GM12878 (cell line): Measurements from ENCODE around the gene SMG6. TPM values are rescaled to one million over a fixed set of nuclear protein-coding genes. Genes with fewer than 3 reads are reported as not detected.

ENCODE experiments used
- ATAC-seq: fragments of 200-7000 bp; cut with Tn5 transposase; 3 replicates; pipeline ENCODE4 v1.9.1; 2020; ENCODE audit warnings: mild to moderate bottlenecking, moderate library complexity
- BruUV-seq: library from RNA; stranded (reverse); fragments of 400-500 nt; replicated peaks from 2 replicates; lab custom pipeline; 2021; lab: Mats Ljungman, UMichigan
- CTCF ChIA-PET: fragments of 300-600 bp; sonication (Branson Sonifier 250); formaldehyde crosslinking; extraction: SDS; loops from one replicate; lab custom pipeline; 2021; ENCODE audit warnings: inconsistent platforms; lab: Yijun Ruan, JAX
- POLR2A ChIA-PET: fragments of 350-600 bp; formaldehyde crosslinking; extraction: SDS; loops from one replicate; lab custom pipeline; 2021; ENCODE audit warnings: inconsistent platforms; lab: Charles Lee
- RAD21 ChIA-PET: fragments of 300-600 bp; sonication (Branson Sonifier 250); formaldehyde crosslinking; loops from one replicate; lab custom pipeline; 2023; ENCODE audit warnings: antibody characterized with exemption; ENCODE audit not compliant: unreplicated experiment; lab: Charles Lee
- SMC1A ChIA-PET: fragments of 300-600 bp; sonication (Branson Sonifier 250); formaldehyde crosslinking; loops from one replicate; lab custom pipeline; 2023; ENCODE audit not compliant: unreplicated experiment, uncharacterized antibody; lab: Charles Lee
- DNase-seq: peaks from one replicate; pipeline ENCODE4 v3.0.0-alpha.2; 2011; ENCODE audit warnings: low read depth, low spot score
- FAIRE-seq: peaks from 3 replicates; lab custom pipeline; 2011; peaks lifted over from hg19 to GRCh38; lab: Jason Lieb, UNC
- H2AFZ ChIP-seq: 2 replicates; pipeline ENCODE4 v1.6.0; 2011; ENCODE audit warnings: low read depth, low read length, control low read depth; ENCODE audit not compliant: control insufficient read depth
- H3K27ac ChIP-seq: 2 replicates; pipeline ENCODE4 v1.5.1; 2011; ENCODE audit warnings: control low read depth; ENCODE audit not compliant: control insufficient read depth, insufficient read depth
- H3K27me3 ChIP-seq, 2 experiments: replicated peaks in 1 of 2; 2 replicates each; pipeline versions ENCODE4 v1.6.0 to v1.6.1; 2011; ENCODE audit warnings: low read length in 1 of 2; ENCODE audit not compliant: control insufficient read depth in 2 of 2, insufficient read depth in 2 of 2
- H3K36me3 ChIP-seq, 2 experiments: 2 replicates each; pipeline ENCODE4 v1.5.1; 2011; ENCODE audit warnings: low read length in 1 of 2; ENCODE audit not compliant: control insufficient read depth in 2 of 2, insufficient read depth in 2 of 2
- H3K4me1 ChIP-seq: 2 replicates; pipeline ENCODE4 v1.6.1; 2011; ENCODE audit warnings: mild to moderate bottlenecking, low read length, moderate library complexity, mixed read lengths; ENCODE audit not compliant: control insufficient read depth, insufficient read depth
- H3K4me2 ChIP-seq: 2 replicates; pipeline ENCODE4 v1.6.0; 2011; ENCODE audit warnings: control low read depth; ENCODE audit not compliant: control insufficient read depth, insufficient read depth
- H3K4me3 ChIP-seq: fragments of 200-600 bp; sonication (generic); 2 replicates; pipeline ENCODE4 v1.5.1; 2016
- H3K79me2 ChIP-seq: 2 replicates; pipeline ENCODE4 v1.6.0; 2011; ENCODE audit warnings: low read length; ENCODE audit not compliant: control insufficient read depth, insufficient read depth
- H3K9ac ChIP-seq: 2 replicates; pipeline ENCODE4 v1.8.0; 2011; ENCODE audit warnings: low read length, control low read depth, mixed read lengths; ENCODE audit not compliant: control insufficient read depth, insufficient read depth
- H3K9me3 ChIP-seq: replicated peaks from 3 replicates; pipeline ENCODE4 v1.5.1; 2011; ENCODE audit warnings: mild to moderate bottlenecking, low read length; ENCODE audit not compliant: control insufficient read depth, insufficient read depth
- H4K20me1 ChIP-seq: 2 replicates; pipeline ENCODE4 v1.6.0; 2011; ENCODE audit not compliant: control insufficient read depth, insufficient read depth
- BCL3 ChIP-seq: IDR thresholded peaks from 2 replicates; pipeline ENCODE4 v1.6.1; 2011; ENCODE audit warnings: borderline replicate concordance, low read depth, mild to moderate bottlenecking, moderate library complexity, low read length; ENCODE audit not compliant: insufficient read depth, poor library complexity, severe bottlenecking
- BMI1 ChIP-seq: fragments of 450-650 bp; IDR thresholded peaks from 2 replicates; pipeline ENCODE4 v1.6.1; 2016; ENCODE audit warnings: mild to moderate bottlenecking, moderate library complexity, borderline replicate concordance
- CHD1 ChIP-seq: IDR thresholded peaks from 2 replicates; pipeline ENCODE4 v1.6.1; 2012; ENCODE audit warnings: low read depth, low read length, improper control_type of control experiment
- DPF2 ChIP-seq: fragments of 450-650 bp; IDR thresholded peaks from 2 replicates; pipeline ENCODE4 v1.6.1; 2017; ENCODE audit warnings: mild to moderate bottlenecking
- FOS ChIP-seq: IDR thresholded peaks from 3 replicates; pipeline ENCODE4 v1.6.1; 2011; ENCODE audit warnings: borderline replicate concordance; ENCODE audit not compliant: insufficient read length; ENCODE audit errors: extremely low read depth
- FOXM1 ChIP-seq: IDR thresholded peaks from 2 replicates; pipeline ENCODE4 v1.6.1; 2012; ENCODE audit warnings: low read depth, mild to moderate bottlenecking, inconsistent platforms, low read length, moderate library complexity
- GABPA ChIP-seq: IDR thresholded peaks from 2 replicates; pipeline ENCODE4 v1.6.1; 2014; ENCODE audit warnings: antibody characterized with exemption, low read depth, mild to moderate bottlenecking, inconsistent platforms
- HCFC1 ChIP-seq: fragments of 150-350 bp; IDR thresholded peaks from 2 replicates; pipeline ENCODE4 v1.6.1; 2014; ENCODE audit warnings: low read length
- JUNB ChIP-seq: IDR thresholded peaks from 2 replicates; pipeline ENCODE4 v1.6.1; 2016; ENCODE audit warnings: antibody characterized with exemption, mild to moderate bottlenecking
- KLF5 ChIP-seq: fragments of 450-650 bp; IDR thresholded peaks from 2 replicates; pipeline ENCODE4 v1.6.1; 2014; ENCODE audit warnings: mild to moderate bottlenecking; ENCODE audit not compliant: partially characterized antibody
- NFIC ChIP-seq: IDR thresholded peaks from 2 replicates; pipeline ENCODE4 v1.6.1; 2012; ENCODE audit warnings: low read depth, mild to moderate bottlenecking, inconsistent platforms, low read length, moderate library complexity
- NFXL1 ChIP-seq: fragments of 450-650 bp; IDR thresholded peaks from 2 replicates; pipeline ENCODE4 v1.6.1; 2017; ENCODE audit warnings: antibody characterized with exemption, mild to moderate bottlenecking, borderline replicate concordance
- NRF1 ChIP-seq: conservative IDR thresholded peaks from 2 replicates; pipeline ENCODE4 v1.6.1; 2011; ENCODE audit warnings: mild to moderate bottlenecking, low read depth, low read length, improper control_type of control experiment
- RELA ChIP-seq: fragments of 450-650 bp; IDR thresholded peaks from 2 replicates; pipeline ENCODE4 v1.8.0; 2014; ENCODE audit warnings: borderline replicate concordance; ENCODE audit not compliant: partially characterized antibody
- TARDBP ChIP-seq: IDR thresholded peaks from 2 replicates; pipeline ENCODE4 v1.6.1; 2016; ENCODE audit warnings: borderline replicate concordance
- TCF12 ChIP-seq: IDR thresholded peaks from 2 replicates; pipeline ENCODE4 v1.6.1; 2011; ENCODE audit warnings: low read depth, mild to moderate bottlenecking, low read length
- YY1 ChIP-seq: IDR thresholded peaks from 2 replicates; pipeline ENCODE4 v1.6.1; 2011; ENCODE audit warnings: low read depth, mild to moderate bottlenecking, low read length
- ZNF274 ChIP-seq: IDR thresholded peaks from one replicate; pipeline ENCODE4 v1.8.0; 2011; ENCODE audit not compliant: insufficient read length, insufficient read depth
- WGBS: methylation state at CpG from one replicate; pipeline ENCODE4 v1.1.6; 2016; ENCODE audit warnings: low lambda C conversion rate; ENCODE audit not compliant: insufficient replicate concordance, insufficient coverage; ENCODE audit errors: missing lambda C conversion rate; 5-methylcytosine and 5-hydroxymethylcytosine counted together
- in situ Hi-C: fragments of 300-500 bp; cut with MboI; formaldehyde crosslinking; loops from 9 replicates; pipeline ENCODE4 v1.14.3; 2018; ENCODE audit warnings: mixed read lengths
- intact Hi-C: fragments of 100-400 bp; cut with micrococcal nuclease; formaldehyde crosslinking; loops from one replicate; pipeline ENCODE4 v1.14.2; 2022; ENCODE audit not compliant: unreplicated experiment
- polyA plus RNA-seq, 11 experiments: library from polyadenylated mRNA; depleted of rRNA in 4 of 11; unstranded in 6 of 11; stranded (reverse) in 5 of 11; fragments of >200 nt; fragmentation: Nextera tagmentation in 4 of 11; fragmentation: Illumina TruSeq in 1 of 11; extraction: Ambion mirVana in 4 of 11; extraction: Trizol in 1 of 11; gene quantifications; 1 replicate in 1 of 11; 2 replicates in 10 of 11; pipeline versions ENCODE4 v1.2.1 to v1.2.3, GENCODE V29; 2011 to 2016; ENCODE audit warnings: inconsistent platforms in 2 of 11, missing spikeins in 2 of 11, low read depth in 1 of 11
- total RNA-seq, 4 experiments: library from RNA; depleted of rRNA in 3 of 4; stranded (reverse); fragments of >200 nt in 3 of 4; fragmentation: Illumina TruSeq in 1 of 4; extraction: Trizol in 1 of 4; gene quantifications; 2 replicates each; pipeline versions ENCODE4 v1.2.1 to v1.2.3, GENCODE V29; 2013 to 2021

SMG6 gene
- total and polyA plus RNA-seq, 10 of the 15 experiments (the other 5 are each of a cell fraction or from before 2014, with no cell fraction given), result 0.58 to 28.7 (median 15.7) TPM

- WGBS, result 100% methylated on average over 2 of the region's 2 CpGs
- Histone ChIP-seq H3K9me3 (no peaks in the 10 kb centered on the region), H3K36me3 (peaks cover 7 to 10% of the 10 kb centered on the region in 2 experiments), H3K27ac (no peak overlapping the region), H3K79me2 (peaks cover 23% of the 10 kb centered on the region), H3K4me3 (no peak overlapping the region), H3K9ac (no peak overlapping the region), H4K20me1 (no peaks in the 10 kb centered on the region), H3K27me3 (no peaks in the 10 kb centered on the region), H3K4me2 (no peak overlapping the region), H3K4me1 (peaks cover 10% of the 10 kb centered on the region), H2AFZ (no peak overlapping the region)
- DNase-seq (no peak), FAIRE-seq (no peak), ATAC-seq (no peak)
- no TSS peak for BruUV-seq
- ChIA-PET RAD21 (interaction anchor here (0.8 kb wide), 1 partner anchor 34 kb away, joined by 3 read pairs; no protein-coding TSS in a partner anchor), CTCF (interaction anchor here (0.8 to 2.6 kb wide), 5 partner anchors 12 to 156 kb away, joined by 3 to 9 read pairs (median 4); partner anchors contain the start of gene HIC1), POLR2A (interaction anchor here (0.6 to 3.0 kb wide), 4 partner anchors 12 to 189 kb away, joined by 3 to 12 read pairs (median 6); no protein-coding TSS in a partner anchor), SMC1A (interaction anchor here (1.0 to 2.3 kb wide), 7 partner anchors 12 to 74 kb away, joined by 3 to 14 read pairs (median 4); no protein-coding TSS in a partner anchor)
- in situ Hi-C loops (no loop called here), intact Hi-C loops (no loop called here)
- no peak for TF ChIP-seq FOXM1
- no peak for TF ChIP-seq BCL3
- TF ChIP-seq KLF5, result no peak
- TF ChIP-seq CHD1, result no peak
- no peak for TF ChIP-seq ZNF274
- no peak for TF ChIP-seq DPF2
- no peak for TF ChIP-seq GABPA
- no peak for TF ChIP-seq FOS
- no peak for TF ChIP-seq NFXL1
- no peak for TF ChIP-seq NRF1
- no peak for TF ChIP-seq TARDBP
- TF ChIP-seq HCFC1, result no peak
- TF ChIP-seq RELA, result no peak
- TF ChIP-seq YY1, result no peak
- no peak for TF ChIP-seq NFIC
- TF ChIP-seq TCF12, result no peak
- TF ChIP-seq BMI1, result no peak
- TF ChIP-seq JUNB, result no peak
Observed at GRCh38 chr17:2210726-2211125, 92.9 kb downstream of the SMG6 start.
